ENCODE measurements around the gene RAB42. TPM values are rescaled to one million over a fixed set of nuclear protein-coding genes. Genes with fewer than 3 reads are reported as not detected.

Gene RAB42
- total and polyA plus RNA-seq, 9 of the 15 experiments (the other 6 are each of a cell fraction or from before 2014, with no cell fraction given): 0.07 to 0.14 (median 0.12) TPM; not detected in 6

DNA sequence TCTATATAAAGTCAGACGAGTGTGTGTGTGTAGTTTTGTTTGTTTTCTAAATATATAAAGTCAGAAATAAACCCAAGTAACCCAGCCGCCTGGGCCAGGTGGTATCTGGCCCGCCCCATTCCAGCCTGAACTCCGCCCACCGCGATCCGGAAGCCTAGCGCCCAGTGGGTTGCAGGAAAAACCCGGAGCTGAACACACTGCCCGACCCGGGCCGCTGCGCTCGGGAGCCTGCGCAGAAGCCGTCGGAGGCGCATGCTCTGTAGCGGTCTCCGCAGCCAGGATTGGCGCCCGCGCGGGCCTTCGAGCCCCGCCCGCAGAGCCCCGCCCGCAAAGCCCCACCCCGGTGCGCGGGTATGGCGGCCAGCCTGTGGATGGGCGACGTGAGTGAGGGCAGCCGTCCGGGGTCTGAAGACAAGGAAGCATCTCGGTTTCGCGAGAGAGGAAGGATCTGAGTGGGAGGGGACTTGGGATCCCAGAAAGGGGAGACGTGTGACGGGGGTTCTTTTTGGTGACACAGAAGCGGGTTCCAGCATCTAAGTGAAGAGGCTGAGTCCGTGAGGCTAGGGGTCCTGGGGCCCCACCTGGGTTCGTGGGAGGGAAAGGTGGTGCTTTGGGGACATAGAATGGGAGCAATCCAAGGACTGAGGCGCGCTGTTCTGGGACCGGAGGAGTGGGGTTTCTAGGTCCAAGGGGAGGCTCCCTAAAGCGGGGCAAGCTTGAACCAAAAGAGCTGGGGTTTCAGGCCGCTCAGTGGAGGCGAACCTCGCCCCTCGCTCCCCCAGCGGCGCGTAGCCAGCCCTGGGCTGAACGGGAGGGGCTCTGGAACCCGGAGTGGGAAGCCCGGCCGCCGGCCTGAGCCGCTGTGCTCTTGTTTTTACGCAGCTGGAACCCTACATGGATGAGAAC lies 39.1 kb upstream of the RAB42 start, which contains the start of gene TRNAU1AP (continued):
- TF ChIP-seq RCOR1 (IDR thresholded peaks at IDR 0.05; ENCODE audit: borderline replicate concordance in 1 of 2, low read depth in 2 of 2, low read length in 2 of 2): peak in 1 of 2 experiments; percentile 67; a peak in 1 of 4 replicates
- no peak for TF ChIP-seq EHMT2 (IDR thresholded peaks at IDR 0.05)
- no peak for TF ChIP-seq STAG1 (CRISPR knock-in tag; IDR thresholded peaks at IDR 0.05; ENCODE audit: borderline replicate concordance)
- TF ChIP-seq RFX7 (CRISPR knock-in tag; IDR thresholded peaks at IDR 0.05): no peak
- no peak for TF ChIP-seq ZNF133 (CRISPR knock-in tag; IDR thresholded peaks at IDR 0.05)
- peak; percentile 73 for TF ChIP-seq CTBP1 (IDR thresholded peaks at IDR 0.05; ENCODE audit: borderline replicate concordance)
- no peak for TF ChIP-seq PURB (CRISPR knock-in tag; IDR thresholded peaks at IDR 0.05; ENCODE audit: low read depth)
- TF ChIP-seq, protein P1, sequence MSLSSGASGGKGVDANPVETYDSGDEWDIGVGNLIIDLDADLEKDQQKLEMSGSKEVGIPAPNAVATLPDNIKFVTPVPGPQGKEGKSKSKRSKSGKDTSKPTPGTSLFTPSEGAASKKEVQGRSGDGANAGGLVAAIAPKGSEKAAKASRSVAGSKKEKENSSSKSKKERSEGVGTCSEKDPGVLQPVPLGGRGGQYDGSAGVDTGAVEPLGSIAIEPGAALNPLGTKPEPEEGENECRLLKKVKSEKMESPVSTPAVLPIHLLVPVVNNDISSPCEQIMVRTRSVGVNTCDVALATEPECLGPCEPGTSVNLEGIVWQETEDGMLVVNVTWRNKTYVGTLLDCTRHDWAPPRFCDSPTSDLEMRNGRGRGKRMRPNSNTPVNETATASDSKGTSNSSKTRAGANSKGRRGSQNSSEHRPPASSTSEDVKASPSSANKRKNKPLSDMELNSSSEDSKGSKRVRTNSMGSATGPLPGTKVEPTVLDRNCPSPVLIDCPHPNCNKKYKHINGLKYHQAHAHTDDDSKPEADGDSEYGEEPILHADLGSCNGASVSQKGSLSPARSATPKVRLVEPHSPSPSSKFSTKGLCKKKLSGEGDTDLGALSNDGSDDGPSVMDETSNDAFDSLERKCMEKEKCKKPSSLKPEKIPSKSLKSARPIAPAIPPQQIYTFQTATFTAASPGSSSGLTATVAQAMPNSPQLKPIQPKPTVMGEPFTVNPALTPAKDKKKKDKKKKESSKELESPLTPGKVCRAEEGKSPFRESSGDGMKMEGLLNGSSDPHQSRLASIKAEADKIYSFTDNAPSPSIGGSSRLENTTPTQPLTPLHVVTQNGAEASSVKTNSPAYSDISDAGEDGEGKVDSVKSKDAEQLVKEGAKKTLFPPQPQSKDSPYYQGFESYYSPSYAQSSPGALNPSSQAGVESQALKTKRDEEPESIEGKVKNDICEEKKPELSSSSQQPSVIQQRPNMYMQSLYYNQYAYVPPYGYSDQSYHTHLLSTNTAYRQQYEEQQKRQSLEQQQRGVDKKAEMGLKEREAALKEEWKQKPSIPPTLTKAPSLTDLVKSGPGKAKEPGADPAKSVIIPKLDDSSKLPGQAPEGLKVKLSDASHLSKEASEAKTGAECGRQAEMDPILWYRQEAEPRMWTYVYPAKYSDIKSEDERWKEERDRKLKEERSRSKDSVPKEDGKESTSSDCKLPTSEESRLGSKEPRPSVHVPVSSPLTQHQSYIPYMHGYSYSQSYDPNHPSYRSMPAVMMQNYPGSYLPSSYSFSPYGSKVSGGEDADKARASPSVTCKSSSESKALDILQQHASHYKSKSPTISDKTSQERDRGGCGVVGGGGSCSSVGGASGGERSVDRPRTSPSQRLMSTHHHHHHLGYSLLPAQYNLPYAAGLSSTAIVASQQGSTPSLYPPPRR (CRISPR knock-in tag; IDR thresholded peaks at IDR 0.05; ENCODE audit: borderline replicate concordance): no peak
- no peak for TF ChIP-seq ILK (tag; IDR thresholded peaks at IDR 0.05; ENCODE audit: borderline replicate concordance, low read depth)
- no peak for TF ChIP-seq ZNF324 (CRISPR knock-in tag; IDR thresholded peaks at IDR 0.05)
- TF ChIP-seq MXI1 (IDR thresholded peaks at IDR 0.05; ENCODE audit: low read depth, low read length): peak; percentile 72
- no peak; the same call in 1 of the 2 replicates for TF ChIP-seq ZNF584 (CRISPR knock-in tag; IDR thresholded peaks at IDR 0.05; ENCODE audit: low read depth)
- TF ChIP-seq, protein P2, sequence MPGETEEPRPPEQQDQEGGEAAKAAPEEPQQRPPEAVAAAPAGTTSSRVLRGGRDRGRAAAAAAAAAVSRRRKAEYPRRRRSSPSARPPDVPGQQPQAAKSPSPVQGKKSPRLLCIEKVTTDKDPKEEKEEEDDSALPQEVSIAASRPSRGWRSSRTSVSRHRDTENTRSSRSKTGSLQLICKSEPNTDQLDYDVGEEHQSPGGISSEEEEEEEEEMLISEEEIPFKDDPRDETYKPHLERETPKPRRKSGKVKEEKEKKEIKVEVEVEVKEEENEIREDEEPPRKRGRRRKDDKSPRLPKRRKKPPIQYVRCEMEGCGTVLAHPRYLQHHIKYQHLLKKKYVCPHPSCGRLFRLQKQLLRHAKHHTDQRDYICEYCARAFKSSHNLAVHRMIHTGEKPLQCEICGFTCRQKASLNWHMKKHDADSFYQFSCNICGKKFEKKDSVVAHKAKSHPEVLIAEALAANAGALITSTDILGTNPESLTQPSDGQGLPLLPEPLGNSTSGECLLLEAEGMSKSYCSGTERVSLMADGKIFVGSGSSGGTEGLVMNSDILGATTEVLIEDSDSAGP (CRISPR knock-in tag; IDR thresholded peaks at IDR 0.05): no peak
- no peak for TF ChIP-seq DDX20 (tag; IDR thresholded peaks at IDR 0.05; ENCODE audit: low read depth)
- TF ChIP-seq, protein P3, sequence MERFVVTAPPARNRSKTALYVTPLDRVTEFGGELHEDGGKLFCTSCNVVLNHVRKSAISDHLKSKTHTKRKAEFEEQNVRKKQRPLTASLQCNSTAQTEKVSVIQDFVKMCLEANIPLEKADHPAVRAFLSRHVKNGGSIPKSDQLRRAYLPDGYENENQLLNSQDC (CRISPR knock-in tag; IDR thresholded peaks at IDR 0.05): no peak
- TF ChIP-seq MCM2 (IDR thresholded peaks at IDR 0.05; ENCODE audit: low read depth): no peak
